A673 (cell line): ENCODE data around the gene STAT6. TPM values are rescaled to one million over a fixed set of nuclear protein-coding genes. Genes with fewer than 3 reads are reported as not detected.

Experiments used
- BruUV-seq: library from RNA; stranded (reverse); fragments of 400-500 nt; replicated peaks from 2 replicates; lab custom pipeline; 2021; lab: Mats Ljungman, UMichigan
- CTCF ChIA-PET: fragments of 300-600 bp; sonication (Branson Sonifier 250); formaldehyde crosslinking; loops from one replicate; lab custom pipeline; 2022; ENCODE audit warnings: antibody characterized with exemption; lab: Charles Lee
- POLR2A ChIA-PET: fragments of 300-600 bp; sonication (Branson Sonifier 250); formaldehyde crosslinking; loops from one replicate; lab custom pipeline; 2022; ENCODE audit warnings: antibody characterized with exemption; ENCODE audit not compliant: low non-redundant PET; lab: Charles Lee
- DNase-seq: peaks from one replicate; pipeline ENCODE4 v3.0.0-alpha.2; 2015; ENCODE audit warnings: low spot score
- H3K27ac ChIP-seq: fragments of 200-600 bp; sonication (generic); 2 replicates; pipeline ENCODE4 v1.5.1; 2016; ENCODE audit warnings: mixed run types, low read depth, mild to moderate bottlenecking, mixed read lengths, antibody characterized with exemption, low read length; ENCODE audit not compliant: poor library complexity, severe bottlenecking
- H3K27me3 ChIP-seq: fragments of 200-600 bp; sonication (generic); replicated peaks from 2 replicates; pipeline ENCODE4 v1.6.1; 2017; ENCODE audit warnings: mixed run types, low read depth, mild to moderate bottlenecking, mixed read lengths, antibody characterized with exemption, low read length; ENCODE audit not compliant: insufficient read depth, poor library complexity
- H3K36me3 ChIP-seq: fragments of 200-600 bp; sonication (generic); 2 replicates; pipeline ENCODE4 v1.6.1; 2016; ENCODE audit warnings: mixed run types, mild to moderate bottlenecking, mixed read lengths, antibody characterized with exemption, low read length; ENCODE audit not compliant: insufficient read depth, poor library complexity, severe bottlenecking
- H3K4me1 ChIP-seq: fragments of 200-600 bp; sonication (generic); 2 replicates; pipeline ENCODE4 v1.6.1; 2017; ENCODE audit warnings: mixed run types, mild to moderate bottlenecking, mixed read lengths, antibody characterized with exemption, low read length; ENCODE audit not compliant: insufficient read depth, poor library complexity, severe bottlenecking
- H3K4me3 ChIP-seq: fragments of 200-600 bp; sonication (generic); 2 replicates; pipeline ENCODE4 v1.5.1; 2016; ENCODE audit warnings: low read depth, mixed run types, mild to moderate bottlenecking, mixed read lengths, low read length; ENCODE audit not compliant: poor library complexity, severe bottlenecking
- H3K9me3 ChIP-seq: fragments of 200-600 bp; sonication (generic); 2 replicates; pipeline ENCODE4 v1.6.1; 2016; ENCODE audit warnings: mixed run types, low read depth, mild to moderate bottlenecking, mixed read lengths, antibody characterized with exemption, low read length; ENCODE audit not compliant: poor library complexity, severe bottlenecking
- CTCF ChIP-seq: fragments of 300-800, 200-600 bp; sonication (generic); conservative IDR thresholded peaks from 2 replicates; pipeline ENCODE4 v1.5.1; 2017; ENCODE audit warnings: low read depth, mild to moderate bottlenecking, antibody characterized with exemption, low read length, moderate library complexity, mixed read lengths
- EZH2 ChIP-seq: fragments of 200-600 bp; sonication (generic); IDR thresholded peaks from 2 replicates; pipeline ENCODE4 v1.6.1; 2017; ENCODE audit warnings: borderline replicate concordance, low read depth, mild to moderate bottlenecking, mixed read lengths, antibody characterized with exemption, low read length; ENCODE audit not compliant: poor library complexity, severe bottlenecking
- intact Hi-C: fragments of 100-400 bp; cut with micrococcal nuclease; formaldehyde crosslinking; loops from one replicate; pipeline ENCODE4 v1.10.0; 2022; ENCODE audit not compliant: unreplicated experiment
- total RNA-seq: library from RNA; stranded (reverse); gene quantifications from 2 replicates; pipeline ENCODE4 v1.2.3, GENCODE V29; 2021

Gene STAT6
- total RNA-seq, 1 experiment from 2014 or later: 111 TPM

GRCh38 chr12:57089271-57090245 is 21.6 kb downstream of the STAT6 start:
- Histone ChIP-seq H3K4me3 (peak overlapping the region; percentile 93), H3K27me3 (no peaks in the 10 kb centered on the region), H3K9me3 (no peaks in the 10 kb centered on the region), H3K27ac (peak overlapping the region; percentile 89), H3K36me3 (peaks cover 38% of the 10 kb centered on the region), H3K4me1 (peaks cover 59% of the 10 kb centered on the region)
- BruUV-seq: no TSS peak
- ChIA-PET POLR2A (interaction anchor here (0.6 kb wide), 1 partner anchor 942 kb away, joined by 10 read pairs; no protein-coding TSS in a partner anchor), CTCF (interaction anchor here (0.6 to 2.1 kb wide), 3 partner anchors 15 to 22 kb away, joined by 3 to 15 read pairs (median 9); no protein-coding TSS in a partner anchor)
- intact Hi-C loops: no loop called here
- TF ChIP-seq CTCF: no peak
- no peak for TF ChIP-seq EZH2
- DNase-seq: peak; percentile 77

GRCh38 chr12:57088354-57089270 is 22.6 kb downstream of the STAT6 start, which contains the start of gene NAB2:
Gene NAB2, plus strand, starts transcription at chr12:57089114. Its CDS starts 158 bp downstream, at chr12:57089272.
- ChIA-PET POLR2A (interaction anchor here (0.6 to 1.0 kb wide), 5 partner anchors 10 to 1244 kb away, joined by 3 to 11 read pairs (median 9); partner anchors contain the start of genes NEMP1 and STAT6), CTCF (interaction anchor here (2.1 kb wide), 1 partner anchor 23 kb away, joined by 15 read pairs; no protein-coding TSS in a partner anchor)
- TF ChIP-seq CTCF (no peak), EZH2 (no peak)
- DNase-seq: peak; percentile 98
- peaks cover 51% of the 10 kb centered on the region for H3K4me1 ChIP-seq
- H3K27me3 ChIP-seq: no peaks in the 10 kb centered on the region
- peaks cover 32% of the 10 kb centered on the region for H3K36me3 ChIP-seq
- no TSS peak for BruUV-seq
- no peaks in the 10 kb centered on the region for H3K9me3 ChIP-seq
- intact Hi-C loops: no loop called here
- peak within 1 kb of the TSS; percentile 100 for H3K27ac ChIP-seq
- H3K4me3 ChIP-seq: peak within 1 kb of the TSS; percentile 93
